HTR-8/SVneo (cell line): ENCODE results near the gene SF3B3.
"Not testable (repeated sequence)": the region's sequence is repeated elsewhere in the genome, so short reads cannot be mapped to it uniquely, and the experiment has no call there.

Experiments
- DNase-seq: peaks from one replicate; pipeline ENCODE4 v3.0.0; 2011; ENCODE audit warnings: low spot score, mixed read lengths; ENCODE audit not compliant: insufficient read length
- FAIRE-seq: peaks from 2 replicates; lab custom pipeline; 2011; peaks lifted over from hg19 to GRCh38; lab: Jason Lieb, UNC

SF3B3 gene

GRCh38 chr16:70579648-70580630 is 56.3 kb downstream of the SF3B3 start:
- DNase-seq (no peak), FAIRE-seq (no peak)

- DNase-seq: no peak
- peak; percentile 23 for FAIRE-seq
Measured at GRCh38 chr16:70582280-70582978, 58.8 kb downstream of the SF3B3 start.

- FAIRE-seq (no peak), DNase-seq (no peak)
Measured at GRCh38 chr16:70586731-70587130, 63.1 kb downstream of the SF3B3 start.

GRCh38 chr16:70588565-70588964 is 64.9 kb downstream of the SF3B3 start:
- FAIRE-seq (no peak), DNase-seq (no peak)

- FAIRE-seq, DNase-seq: not testable (repeated sequence)
Measured at GRCh38 chr16:70589416-70589815, 65.8 kb downstream of the SF3B3 start.

GRCh38 chr16:70589998-70590471 is 66.4 kb downstream of the SF3B3 start:
- FAIRE-seq (no peak), DNase-seq (peak; percentile 40)

GRCh38 chr16:70590722-70591415 is 67.3 kb downstream of the SF3B3 start:
- DNase-seq: no peak
- peak; percentile 42 for FAIRE-seq

- FAIRE-seq (no peak), DNase-seq (no peak)
Measured at GRCh38 chr16:70591615-70592014, 68.0 kb downstream of the SF3B3 start.

GRCh38 chr16:70592106-70592571 is 68.5 kb downstream of the SF3B3 start:
- no peak for DNase-seq
- FAIRE-seq: no peak

- FAIRE-seq (no peak), DNase-seq (no peak)
Measured at GRCh38 chr16:70593544-70593943, 69.9 kb downstream of the SF3B3 start.

GRCh38 chr16:70594569-70594968 is 71.0 kb downstream of the SF3B3 start:
- FAIRE-seq (no peak), DNase-seq (no peak)

- DNase-seq: no peak
- FAIRE-seq: no peak
Measured at GRCh38 chr16:70597135-70597835, 73.7 kb downstream of the SF3B3 start.

GRCh38 chr16:70598937-70599503 is 75.4 kb downstream of the SF3B3 start:
- DNase-seq (no peak), FAIRE-seq (no peak)

- DNase-seq: no peak
- FAIRE-seq: no peak
Measured at GRCh38 chr16:70600730-70601129, 77.1 kb downstream of the SF3B3 start.

- DNase-seq: no peak
- FAIRE-seq: no peak
Measured at GRCh38 chr16:70601576-70602575, 78.3 kb downstream of the SF3B3 start.

GRCh38 chr16:70602831-70603230 is 79.2 kb downstream of the SF3B3 start:
- DNase-seq (no peak), FAIRE-seq (no peak)

- no peak for FAIRE-seq
- no peak for DNase-seq
Measured at GRCh38 chr16:70604407-70605282, 81.0 kb downstream of the SF3B3 start.
